GM18511 (cell line): Measurements from ENCODE around the gene PMPCA.

Experiments
- ATAC-seq: cut with Tn5 transposase; IDR thresholded peaks from one replicate; pipeline ENCODE4 v1.9.1; 2021; ENCODE audit warnings: mild to moderate bottlenecking, moderate library complexity; ENCODE audit not compliant: unreplicated experiment

Gene PMPCA, protein sequence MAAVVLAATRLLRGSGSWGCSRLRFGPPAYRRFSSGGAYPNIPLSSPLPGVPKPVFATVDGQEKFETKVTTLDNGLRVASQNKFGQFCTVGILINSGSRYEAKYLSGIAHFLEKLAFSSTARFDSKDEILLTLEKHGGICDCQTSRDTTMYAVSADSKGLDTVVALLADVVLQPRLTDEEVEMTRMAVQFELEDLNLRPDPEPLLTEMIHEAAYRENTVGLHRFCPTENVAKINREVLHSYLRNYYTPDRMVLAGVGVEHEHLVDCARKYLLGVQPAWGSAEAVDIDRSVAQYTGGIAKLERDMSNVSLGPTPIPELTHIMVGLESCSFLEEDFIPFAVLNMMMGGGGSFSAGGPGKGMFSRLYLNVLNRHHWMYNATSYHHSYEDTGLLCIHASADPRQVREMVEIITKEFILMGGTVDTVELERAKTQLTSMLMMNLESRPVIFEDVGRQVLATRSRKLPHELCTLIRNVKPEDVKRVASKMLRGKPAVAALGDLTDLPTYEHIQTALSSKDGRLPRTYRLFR

DNA sequence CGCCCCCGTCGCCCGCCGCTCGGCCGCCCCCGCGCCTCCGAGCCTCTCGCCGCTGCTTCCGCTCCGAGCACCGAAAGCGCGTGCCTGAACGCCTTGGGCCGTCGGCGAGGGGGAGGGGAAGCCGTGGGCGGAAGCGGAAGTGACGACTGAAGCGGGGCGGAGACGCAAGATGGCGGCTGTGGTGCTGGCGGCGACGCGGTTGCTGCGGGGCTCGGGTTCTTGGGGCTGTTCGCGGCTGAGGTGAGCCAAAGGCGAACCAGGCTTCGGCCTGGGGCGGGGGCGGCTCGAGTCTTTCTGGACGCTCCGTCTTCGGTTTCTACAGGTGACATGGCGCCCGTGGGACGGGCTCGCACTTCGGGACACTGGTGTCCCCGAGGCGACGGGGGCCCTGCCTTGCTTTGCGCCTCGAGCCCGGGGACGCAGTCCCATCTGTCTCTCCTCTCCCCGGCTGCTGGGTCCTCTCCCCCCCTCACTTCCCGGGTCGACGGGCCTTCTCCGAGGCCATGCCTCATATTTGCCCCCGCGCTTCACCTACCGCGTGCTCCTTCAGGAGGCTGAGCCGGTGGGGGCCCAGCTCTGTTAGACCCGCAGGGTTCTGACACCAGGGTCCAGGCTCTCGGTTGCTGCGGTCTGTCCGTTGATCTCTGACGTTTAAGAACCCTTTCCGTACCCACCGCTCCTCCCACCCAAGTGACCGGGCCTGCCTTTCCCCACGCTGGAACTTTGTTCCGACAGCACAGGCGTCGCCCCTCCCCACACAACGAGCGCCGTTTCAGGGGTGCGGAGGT is at the start of gene PMPCA, which contains the start of gene ENTR1:
Gene PMPCA, plus strand, starts transcription at position 159 of the 788 bp plus-strand sequence. Its CDS starts 11 bp downstream, at position 170.
Gene ENTR1, minus strand, starts transcription at position 115 of the 788 bp plus-strand sequence. CDS start 217 bp downstream, outside the sequence.
- peak; percentile 85 for ATAC-seq

DNA sequence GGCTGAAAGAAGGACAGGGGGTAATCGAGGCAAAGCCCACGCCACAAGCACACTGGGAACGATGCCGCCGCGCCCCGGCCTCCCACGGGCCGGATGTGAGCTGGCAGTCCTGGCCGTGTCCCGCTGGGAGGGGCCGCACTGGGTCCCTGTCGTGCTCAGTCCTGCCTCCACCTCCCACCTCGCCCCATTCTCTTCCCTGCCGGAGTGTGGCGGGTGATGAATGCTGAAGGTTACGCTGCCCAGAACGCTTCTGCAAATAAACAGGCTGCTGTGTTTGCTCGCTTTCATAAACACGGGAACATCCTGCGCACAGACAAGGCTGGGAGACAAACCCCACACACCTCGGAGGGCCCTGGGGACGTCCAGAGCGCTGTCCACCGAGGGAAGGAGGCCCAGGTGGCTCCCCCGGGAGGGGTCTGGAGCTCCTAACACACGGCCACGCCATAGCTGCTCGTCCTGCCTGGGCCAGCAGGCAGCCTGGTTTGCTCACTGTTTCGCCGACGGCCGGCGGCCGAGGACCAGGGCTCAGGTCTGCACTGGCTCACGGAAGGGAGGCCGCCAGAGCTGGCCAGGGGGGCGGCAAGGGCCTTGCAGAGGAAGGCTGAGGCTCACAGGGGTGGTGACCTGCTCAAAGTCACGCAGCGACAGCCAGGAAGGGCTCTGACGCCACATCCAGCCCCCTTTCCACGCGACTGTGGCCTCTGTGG is 49.3 kb upstream of the PMPCA start:
- ATAC-seq, result no peak

DNA sequence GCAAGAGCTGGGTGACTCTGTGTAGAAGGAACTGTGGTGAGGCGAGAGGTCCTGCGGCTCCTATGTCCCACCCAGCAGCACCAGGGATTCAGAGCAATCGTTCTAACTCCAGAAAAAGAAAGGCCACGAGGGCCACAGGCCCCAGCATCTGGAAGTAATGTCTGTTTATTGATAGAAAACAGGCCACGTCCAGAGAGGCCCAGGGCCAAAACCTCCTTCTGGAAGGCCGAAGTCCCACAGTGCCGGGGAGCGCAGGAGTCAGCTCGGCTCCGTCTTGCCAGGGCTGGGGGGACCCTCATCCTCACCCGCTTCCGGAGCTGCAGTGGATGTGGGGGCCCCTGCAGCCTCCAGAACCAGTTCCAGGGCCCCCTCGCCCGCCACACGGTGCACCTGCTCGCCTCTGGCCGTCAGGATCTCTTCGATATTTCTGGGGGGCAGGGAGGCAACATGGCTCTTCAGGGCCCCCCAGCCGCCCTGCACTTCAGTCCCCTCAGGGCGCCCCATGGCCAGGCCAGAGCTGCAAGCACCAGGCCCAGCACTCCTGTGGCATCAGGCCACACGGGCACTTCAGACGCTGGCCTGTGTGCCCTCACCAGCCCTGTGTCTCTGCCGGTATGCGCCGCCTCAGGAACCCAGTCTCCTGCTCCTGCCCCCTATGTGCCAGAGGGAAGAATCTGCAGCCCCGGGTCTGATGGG is 48.6 kb upstream of the PMPCA start:
- no peak for ATAC-seq

DNA sequence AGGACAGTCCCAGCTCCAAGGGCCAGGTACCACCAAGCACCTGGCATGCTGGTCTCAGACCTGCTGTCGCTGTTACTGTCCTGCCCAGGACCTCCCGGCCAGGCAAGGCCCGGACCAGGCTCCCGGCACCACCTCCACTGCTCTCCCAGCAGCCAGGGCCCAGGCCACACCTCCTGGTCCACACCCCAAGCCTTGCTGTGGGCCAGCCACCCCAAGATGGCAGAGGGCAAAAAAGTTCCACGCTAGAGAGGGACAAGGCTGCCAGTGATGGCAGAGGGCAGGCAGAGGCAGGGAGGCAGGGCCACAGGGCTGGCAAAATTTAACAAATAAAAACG is 48.0 kb upstream of the PMPCA start:
- no peak for ATAC-seq

DNA sequence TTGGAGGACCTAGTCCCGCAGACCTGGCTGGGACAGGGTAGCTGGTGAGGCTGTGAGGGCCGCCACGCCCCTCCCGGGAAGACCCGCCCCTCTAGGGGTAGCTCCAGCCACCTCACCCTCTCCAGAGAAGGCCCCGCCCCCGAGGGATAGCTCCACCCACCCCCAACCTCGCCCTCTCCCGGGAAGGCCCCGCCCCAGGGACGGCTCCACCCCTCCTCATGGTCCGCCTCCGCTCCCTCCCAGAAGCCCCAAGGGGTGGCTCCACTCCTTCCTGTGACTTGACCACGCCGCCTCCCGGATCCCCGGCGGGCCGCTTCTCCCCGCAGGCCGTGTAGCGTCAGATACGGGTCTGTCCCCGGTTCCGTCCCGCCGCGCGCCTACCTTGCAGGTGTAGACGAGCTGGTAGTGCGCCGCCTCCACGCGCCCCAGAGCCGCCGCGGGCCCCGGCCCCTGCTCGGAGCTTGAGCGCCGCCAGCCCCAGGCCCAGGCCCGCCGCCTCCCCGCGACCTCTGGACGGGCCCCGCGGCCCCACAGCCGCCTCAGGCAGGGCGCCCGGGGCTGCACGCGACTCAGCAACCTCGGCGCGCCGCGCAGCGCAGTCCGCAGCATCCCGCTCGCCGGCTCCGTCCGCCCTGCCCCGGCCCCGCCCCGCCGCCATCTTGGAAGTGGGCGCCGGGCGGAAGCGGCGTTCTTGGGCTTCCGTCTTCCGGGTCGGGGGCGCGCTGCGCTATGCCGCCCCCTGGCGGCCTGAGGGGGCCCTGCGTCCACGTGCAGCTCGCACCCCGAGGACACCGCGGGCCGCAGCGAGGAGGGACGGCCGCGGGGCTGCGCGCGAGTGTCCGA is 47.1 kb upstream of the PMPCA start, which contains the start of gene DNLZ:
Gene DNLZ, minus strand, starts transcription at position 639 of the 843 bp plus-strand sequence. Its CDS starts 30 bp downstream, at position 609.
- peak; percentile 81 for ATAC-seq

DNA sequence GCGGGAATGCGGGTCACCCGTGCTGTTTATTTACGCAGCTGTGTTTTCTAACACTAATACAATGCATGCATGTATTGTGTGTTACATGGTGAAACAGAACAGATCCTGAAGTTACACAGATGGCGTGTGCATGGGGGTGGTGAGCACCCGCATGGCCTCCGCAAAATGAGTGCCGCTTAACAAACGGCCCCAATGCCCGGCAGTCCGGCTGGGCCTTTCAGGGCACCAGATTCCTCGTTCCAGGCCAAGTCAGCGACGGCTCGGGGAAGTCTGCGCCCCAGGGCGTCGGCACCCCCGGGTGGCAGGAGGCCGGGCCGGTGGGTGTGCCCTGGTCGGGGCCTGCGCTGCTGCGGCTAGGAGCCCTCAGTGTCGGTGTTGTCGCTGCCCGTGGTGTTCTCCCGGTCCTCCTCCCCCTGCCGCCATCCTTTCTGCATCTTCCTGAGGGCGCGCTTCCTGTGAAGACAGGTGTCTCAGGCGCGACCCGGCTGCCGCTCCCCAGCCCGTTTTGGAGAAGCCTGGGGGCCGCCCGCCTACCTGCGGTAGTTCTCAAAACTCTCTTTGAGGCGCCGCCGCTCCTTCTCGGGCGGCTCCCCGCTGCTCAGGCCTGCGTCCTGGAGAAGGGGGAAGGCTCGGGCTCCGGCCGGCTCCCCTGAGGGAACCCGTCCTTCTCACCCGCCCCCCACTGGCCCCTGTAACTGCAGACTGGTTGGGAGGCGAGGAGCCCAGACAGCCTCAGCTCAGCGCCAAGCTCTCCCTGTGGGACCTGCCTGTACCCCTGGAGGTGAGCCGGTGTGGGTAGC is 46.3 kb upstream of the PMPCA start:
- ATAC-seq, result no peak

DNA sequence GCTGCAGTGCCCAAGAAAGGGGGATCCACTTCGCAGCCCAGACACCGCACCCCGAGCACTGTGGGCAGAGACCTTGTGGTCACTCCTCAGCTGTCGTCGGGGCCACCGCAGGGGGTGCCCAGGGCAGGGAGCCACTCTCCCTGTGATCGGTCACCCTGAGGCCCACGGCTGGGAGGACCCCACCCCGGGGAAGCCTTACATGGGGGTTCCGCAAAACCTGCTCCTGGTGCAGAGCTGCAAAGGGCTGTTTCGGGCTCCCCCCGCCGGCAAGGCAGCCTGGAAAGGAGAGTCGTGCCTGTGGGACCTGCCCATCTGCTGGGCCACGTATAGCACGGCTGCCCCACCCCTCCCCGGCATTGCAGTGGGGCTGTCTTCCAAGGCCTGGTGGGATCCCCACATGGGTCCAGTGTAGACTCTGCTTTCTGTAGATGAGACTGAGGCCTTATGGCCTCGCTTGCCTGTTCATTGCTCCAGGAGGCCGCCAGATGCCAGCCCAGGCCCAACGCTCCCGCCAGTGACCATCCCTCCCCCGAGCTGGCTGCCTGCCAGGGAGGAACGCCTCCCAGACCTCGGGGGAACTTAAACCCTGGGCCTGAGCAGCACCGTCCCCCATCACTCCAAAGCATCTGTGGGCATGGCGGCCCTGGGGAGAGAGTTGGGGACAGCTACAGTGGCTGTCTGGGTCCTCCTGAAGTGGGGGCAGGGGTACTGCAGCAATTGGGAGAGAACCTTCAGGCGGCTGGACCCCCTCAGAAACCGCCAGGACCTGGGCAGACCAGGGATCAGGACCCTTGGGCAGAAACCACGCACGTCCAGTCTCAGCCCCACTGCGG is 45.3 kb upstream of the PMPCA start:
- no peak for ATAC-seq

- ATAC-seq, result no peak
These were observed 44.7 kb upstream of the PMPCA start for GRCh38 chr9:136365775-136366222.

DNA sequence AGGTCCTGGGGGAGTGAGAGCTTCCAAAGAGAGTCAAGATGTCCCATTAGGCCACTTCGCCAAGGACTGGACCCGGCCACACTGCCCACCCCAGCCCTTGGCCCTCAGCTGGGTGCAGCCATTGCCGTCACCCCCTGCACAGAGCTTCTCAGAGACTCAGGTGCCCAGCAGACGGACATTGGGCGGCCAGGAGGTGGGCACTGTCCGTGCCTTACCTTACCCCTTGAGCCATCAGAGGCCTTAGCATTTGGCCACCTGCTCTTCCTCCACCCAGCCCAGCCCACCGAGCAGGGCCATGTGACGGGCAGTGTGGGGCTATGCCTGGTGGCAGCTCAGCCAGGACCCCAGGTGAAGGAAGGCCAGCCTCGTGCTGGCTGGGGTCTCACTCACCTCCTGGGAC is 43.6 kb upstream of the PMPCA start:
- no peak for ATAC-seq

GRCh38 chr9:136367296-136368145 is 42.9 kb upstream of the PMPCA start:
- no peak for ATAC-seq

DNA sequence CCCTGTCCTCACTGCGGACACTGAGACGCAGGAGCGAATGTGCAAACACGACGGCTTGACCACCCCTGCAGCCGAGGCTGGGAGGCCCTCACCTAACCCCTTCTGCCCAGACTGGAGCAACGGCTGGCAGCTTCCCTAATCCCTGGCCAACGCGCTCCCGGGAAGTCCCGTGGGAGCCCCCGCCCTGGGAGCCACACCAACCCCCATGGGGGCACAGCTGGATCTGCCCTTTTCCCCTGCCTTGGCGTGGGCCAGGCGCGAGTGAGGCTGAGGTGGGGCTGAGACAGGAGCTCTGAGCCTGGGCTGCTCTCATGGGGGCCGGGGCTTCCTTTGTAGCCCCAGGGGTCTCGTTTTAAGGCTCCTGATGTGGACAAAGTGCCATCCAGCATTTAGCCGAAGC is 42.3 kb upstream of the PMPCA start:
- ATAC-seq, result no peak

- ATAC-seq, result no peak
These were observed 40.4 kb upstream of the PMPCA start for GRCh38 chr9:136370037-136370436.

DNA sequence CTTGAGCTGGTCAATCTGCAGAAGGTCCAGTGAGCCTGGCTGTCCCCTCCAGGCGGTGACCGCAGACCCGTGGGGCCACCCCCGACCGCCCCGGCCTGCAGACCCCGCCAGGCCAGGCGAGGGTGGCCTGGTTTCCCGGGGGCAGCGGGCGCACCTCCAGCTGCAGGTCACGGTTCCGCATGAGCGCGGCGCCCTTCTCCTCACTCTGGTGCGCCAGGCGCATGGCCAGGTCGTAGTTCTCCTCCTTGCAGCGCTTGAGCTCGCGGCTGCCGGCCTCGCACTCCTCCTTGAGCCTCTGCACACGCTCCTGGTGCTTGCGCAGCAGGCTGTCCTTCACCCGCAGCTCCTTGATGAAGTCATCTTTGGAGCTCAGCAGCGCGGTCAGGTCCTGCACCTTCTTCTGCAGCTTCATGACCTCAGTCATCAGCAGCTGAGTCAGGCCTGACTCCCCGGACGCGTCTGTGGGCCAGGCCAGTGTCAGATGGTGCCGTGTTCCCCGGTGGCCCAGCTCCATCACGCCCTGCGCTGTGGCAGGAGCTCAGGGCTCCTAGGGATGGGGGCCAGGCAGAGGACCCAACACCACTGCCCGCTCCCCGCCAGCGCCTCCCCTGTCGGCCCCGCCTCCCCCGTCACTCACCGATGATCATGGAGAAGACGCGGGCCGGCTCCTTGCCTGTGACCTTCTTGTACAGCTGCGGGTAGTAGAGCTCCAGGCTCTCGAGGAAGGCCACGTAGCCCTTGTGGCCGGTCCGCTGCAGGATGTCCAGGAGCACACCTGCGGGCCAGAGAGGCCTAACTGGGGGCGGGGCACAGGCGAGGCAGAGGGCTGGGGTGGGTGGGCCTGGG is 39.5 kb upstream of the PMPCA start:
- no peak for ATAC-seq

- ATAC-seq, result no peak
These were observed 39.0 kb upstream of the PMPCA start for GRCh38 chr9:136371533-136371880.

DNA sequence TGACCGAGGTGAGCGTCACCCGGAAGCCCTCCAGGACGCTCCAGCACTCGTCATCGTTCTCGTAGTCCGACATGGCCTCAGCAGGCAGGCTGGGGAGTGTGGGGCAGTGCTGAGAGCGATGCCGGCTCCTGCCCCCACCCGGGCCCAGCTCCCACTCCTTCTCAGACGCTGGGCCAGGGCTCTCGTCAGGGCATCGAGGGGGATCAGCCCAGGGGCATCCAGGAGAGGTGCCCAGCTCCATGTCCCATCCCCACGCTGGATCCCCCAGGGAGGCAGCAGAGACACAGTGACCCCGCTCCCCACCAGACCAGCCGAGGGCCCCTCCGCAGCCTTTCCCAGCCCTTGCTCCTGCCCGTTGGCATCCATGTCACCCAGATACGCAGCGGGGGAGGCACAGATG is 38.5 kb upstream of the PMPCA start:
- ATAC-seq, result no peak
